Measurements from ENCODE around the gene PROCA1. TPM values are rescaled to one million over a fixed set of nuclear protein-coding genes. Genes with fewer than 3 reads are reported as not detected.

PROCA1 gene
- total RNA-seq, 4 donors from 2014 or later, result 2.0 to 8.5 (median 2.4) TPM; not detected in 1

- TF ChIP-seq, protein P1, sequence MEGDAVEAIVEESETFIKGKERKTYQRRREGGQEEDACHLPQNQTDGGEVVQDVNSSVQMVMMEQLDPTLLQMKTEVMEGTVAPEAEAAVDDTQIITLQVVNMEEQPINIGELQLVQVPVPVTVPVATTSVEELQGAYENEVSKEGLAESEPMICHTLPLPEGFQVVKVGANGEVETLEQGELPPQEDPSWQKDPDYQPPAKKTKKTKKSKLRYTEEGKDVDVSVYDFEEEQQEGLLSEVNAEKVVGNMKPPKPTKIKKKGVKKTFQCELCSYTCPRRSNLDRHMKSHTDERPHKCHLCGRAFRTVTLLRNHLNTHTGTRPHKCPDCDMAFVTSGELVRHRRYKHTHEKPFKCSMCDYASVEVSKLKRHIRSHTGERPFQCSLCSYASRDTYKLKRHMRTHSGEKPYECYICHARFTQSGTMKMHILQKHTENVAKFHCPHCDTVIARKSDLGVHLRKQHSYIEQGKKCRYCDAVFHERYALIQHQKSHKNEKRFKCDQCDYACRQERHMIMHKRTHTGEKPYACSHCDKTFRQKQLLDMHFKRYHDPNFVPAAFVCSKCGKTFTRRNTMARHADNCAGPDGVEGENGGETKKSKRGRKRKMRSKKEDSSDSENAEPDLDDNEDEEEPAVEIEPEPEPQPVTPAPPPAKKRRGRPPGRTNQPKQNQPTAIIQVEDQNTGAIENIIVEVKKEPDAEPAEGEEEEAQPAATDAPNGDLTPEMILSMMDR (IDR thresholded peaks at IDR 0.05; ENCODE audit: low read depth), result no peak
Measured at GRCh38 chr17:28746611-28747050, 34.9 kb upstream of the PROCA1 start.

DNA sequence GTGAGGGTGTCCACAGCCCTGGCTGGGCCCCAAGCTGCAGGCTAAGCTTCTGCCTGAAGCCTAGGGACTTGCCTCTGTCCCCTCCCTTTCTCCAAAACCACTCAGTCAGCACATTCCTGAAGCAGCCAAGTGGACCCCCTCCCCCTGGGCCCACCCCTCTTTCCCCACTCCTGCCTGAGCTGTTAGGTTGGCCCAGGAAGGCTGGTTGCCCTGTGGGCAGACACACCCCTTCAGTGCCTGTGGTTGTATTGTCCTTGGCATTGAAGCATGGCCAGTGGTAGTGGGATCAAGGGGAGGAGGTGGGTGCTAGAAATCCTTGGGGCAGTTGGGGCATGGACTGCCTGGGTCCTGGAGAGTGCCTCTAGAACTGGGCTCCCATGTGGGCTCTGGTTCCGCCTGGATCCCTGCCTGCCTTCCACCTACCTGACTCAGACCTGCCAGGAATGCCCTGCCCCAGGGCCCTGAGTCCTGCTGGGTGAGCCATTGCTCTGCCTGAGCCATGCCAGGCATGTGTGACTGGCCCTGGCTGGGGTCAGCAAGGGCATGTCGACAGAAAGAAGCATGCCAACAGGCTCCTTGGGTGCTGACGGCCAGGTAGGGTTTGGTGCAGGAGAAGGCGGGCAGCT lies 34.2 kb upstream of the PROCA1 start:
- TF ChIP-seq, protein P1 (IDR thresholded peaks at IDR 0.05; ENCODE audit: low read depth), result no peak

DNA sequence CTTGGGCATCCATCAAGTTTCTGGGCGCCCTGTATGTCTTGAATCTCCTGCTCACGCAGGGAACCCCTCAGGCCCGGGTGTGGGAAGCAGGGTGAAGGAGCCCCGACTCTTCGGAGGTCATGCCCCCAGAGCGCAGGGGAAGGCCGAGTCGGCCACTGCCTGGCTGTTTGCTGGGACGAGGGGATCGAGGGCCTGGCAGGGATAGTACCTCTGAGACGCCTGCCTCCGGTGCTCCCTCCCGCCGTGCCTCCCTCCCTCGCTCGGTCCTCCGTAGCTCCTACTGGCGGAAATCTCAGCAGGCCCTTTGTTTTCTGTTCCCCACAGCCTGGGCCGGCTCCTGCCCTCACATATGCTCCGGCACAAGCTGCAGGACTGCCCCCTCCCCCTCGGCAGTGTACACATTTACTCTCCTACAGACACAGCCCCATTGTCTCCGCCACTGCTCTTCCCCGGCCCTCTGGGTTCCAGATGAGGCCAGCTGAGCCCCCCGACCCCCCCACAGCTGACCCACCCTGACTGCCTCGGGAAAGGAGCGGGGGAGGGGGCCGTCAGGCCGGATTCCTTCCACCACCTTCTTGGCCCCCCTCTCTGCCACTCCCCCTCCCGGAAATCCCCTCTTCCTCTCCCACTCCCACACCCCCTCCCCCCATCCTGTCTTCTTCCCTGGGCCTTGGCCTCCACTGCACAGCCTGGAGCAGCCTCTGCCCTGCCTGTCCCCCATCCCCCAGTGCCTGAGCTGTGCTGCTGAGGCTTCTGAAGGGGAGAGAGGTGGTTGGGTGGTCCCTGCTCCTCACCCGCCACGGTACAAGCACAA lies 33.5 kb upstream of the PROCA1 start:
- TF ChIP-seq, protein P1 (IDR thresholded peaks at IDR 0.05; ENCODE audit: low read depth), result no peak

DNA sequence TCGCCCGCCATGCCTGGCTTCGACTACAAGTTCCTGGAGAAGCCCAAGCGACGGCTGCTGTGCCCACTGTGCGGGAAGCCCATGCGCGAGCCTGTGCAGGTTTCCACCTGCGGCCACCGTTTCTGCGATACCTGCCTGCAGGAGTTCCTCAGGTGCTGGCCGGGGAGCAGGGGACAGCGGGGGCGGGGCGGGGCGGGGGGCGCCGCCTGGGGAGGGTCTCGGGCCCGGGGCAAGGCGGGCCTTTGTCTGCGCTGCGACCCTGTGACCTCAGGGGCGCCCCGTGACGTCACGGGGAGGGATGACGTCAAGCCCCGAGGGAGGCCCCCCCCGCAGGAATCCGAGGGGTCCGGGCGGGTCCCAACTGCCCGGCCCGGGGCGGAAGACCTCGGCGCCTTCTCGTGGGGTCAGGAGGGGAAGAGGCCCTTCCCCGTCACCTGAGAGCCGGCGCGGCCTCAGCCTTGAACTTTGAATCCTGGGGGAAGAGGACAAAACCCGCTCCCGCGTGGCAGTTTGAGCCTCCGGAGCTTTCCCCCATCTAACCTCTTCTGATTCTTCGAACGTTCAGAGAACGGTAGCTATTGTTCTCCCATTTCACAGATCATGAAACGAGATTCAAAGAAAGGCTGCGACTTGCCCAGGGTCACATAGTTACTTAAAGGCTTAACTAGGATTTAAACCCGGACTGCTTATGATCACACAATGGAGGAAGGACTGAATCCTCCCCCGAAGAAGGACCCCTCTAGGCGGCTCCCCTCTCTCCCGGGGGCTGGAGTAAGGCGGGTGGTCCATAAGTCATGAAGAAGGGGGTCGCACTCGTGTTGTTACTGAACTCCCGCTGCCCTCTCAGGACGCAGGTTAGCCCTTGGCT lies 32.6 kb upstream of the PROCA1 start:
- TF ChIP-seq, protein P1 (IDR thresholded peaks at IDR 0.05; ENCODE audit: low read depth), result no peak

DNA sequence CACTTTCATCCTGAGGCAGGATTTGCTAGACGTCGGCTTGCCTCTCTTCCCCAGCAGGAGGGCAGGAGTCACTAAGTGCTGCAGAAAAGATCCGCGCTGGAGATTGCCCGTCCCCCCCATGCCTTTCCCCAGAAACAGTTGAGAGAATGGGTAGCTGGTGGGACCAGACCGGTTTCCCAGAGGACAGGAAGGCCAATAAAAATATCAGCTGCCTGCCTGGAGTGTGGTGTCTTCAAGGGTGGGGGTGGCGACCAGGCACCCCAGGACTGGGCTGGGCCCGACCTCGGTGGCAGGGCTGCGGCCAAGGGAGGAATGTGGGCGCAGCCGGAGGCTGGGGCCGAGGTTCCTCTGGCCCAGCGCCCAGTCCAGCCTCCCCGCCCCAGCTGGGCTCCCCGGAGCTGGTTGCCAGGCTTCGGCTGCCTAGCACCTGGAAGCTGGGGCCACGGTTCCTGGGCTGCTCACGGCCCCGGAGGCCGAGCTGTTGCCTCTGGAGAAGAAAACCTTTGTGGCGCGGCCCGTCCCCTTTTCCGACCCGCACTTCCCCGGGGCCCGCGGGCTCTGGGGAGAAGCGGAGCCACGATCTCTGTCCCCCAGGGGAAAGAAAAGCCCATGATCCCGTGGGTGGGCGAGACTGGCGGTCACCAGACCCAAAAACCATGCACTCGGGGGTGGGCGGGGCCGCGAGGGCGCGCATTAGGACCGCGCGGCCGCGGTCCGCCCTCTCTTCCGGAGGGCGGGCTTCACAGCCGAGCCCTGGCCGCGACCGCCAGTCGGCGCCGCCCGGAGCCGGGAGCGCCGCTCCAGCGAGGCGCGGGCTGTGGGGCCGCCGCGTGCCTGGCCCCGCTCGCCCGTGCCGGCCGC lies 31.8 kb upstream of the PROCA1 start, which contains the start of gene TRAF4:
TSS of gene TRAF4 (plus strand) at position 769 of the 861 bp plus-strand sequence. CDS start 102 bp downstream, outside the sequence.
- TF ChIP-seq, protein P1 (IDR thresholded peaks at IDR 0.05; ENCODE audit: low read depth), result no peak

- TF ChIP-seq, protein P1 (IDR thresholded peaks at IDR 0.05; ENCODE audit: low read depth), result no peak
Measured at GRCh38 chr17:28741358-28742349, 30.0 kb upstream of the PROCA1 start.

Data from subcutaneous adipose tissue (tissue), 4 donors.